NCI-H510A (cell line): ENCODE measurements around the gene DBN1.
A peak's percentile ranks its signal among the peaks of the same experiment; 100 is the strongest.

Experiments used
- DNase-seq: peaks from one replicate; lab custom pipeline; 2025; lab: John Stamatoyannopoulos, UW

Gene DBN1

GRCh38 chr5:177472460-177473442, 683 bp downstream of the DBN1 start:
- no peak for DNase-seq

GRCh38 chr5:177471610-177472356, 1.7 kb downstream of the DBN1 start:
- DNase-seq, result no peak

DNA sequence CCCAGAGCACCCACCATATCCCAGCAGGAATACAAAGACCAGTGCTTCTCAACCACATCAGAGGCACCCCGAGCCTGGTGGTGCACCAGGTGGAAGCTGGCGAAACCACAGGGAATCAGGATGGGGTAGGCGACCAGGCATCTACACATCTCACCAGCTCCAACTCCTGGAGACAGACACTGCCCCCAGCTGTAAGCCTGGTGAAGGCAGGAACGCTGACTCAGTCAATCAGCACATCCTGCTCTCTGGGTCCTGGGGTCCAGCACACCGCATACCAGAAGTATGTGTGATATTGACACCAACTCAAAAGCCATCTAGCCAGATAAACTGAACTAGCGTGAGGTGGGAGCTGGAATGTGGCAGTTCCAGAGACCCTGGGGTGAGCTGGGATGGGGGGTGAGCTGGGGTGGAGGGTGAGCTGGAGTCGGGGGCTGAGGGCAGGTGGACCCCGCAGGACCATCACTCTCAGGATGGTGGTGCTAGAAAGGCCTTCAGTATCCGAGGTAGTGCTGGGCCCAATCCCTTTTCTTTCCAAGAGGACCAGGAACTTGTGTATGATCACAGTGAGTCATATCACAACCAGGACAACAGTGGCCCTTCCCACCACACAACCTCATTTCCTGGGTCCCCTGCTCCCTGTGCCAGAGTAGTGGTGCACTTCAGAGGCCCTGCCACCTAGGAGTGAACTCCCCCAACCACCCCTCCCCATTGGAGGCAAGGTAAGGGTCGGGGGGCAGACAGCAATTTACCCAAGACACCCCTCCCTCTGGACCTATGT, 2.5 kb downstream of the DBN1 start:
- DNase-seq, result no peak

GRCh38 chr5:177469750-177470525, 3.5 kb downstream of the DBN1 start:
- no peak for DNase-seq

- no peak for DNase-seq
Measured at GRCh38 chr5:177468685-177469628, 4.5 kb downstream of the DBN1 start.

- no peak for DNase-seq
Measured at GRCh38 chr5:177468329-177468684, 5.1 kb downstream of the DBN1 start.

DNA sequence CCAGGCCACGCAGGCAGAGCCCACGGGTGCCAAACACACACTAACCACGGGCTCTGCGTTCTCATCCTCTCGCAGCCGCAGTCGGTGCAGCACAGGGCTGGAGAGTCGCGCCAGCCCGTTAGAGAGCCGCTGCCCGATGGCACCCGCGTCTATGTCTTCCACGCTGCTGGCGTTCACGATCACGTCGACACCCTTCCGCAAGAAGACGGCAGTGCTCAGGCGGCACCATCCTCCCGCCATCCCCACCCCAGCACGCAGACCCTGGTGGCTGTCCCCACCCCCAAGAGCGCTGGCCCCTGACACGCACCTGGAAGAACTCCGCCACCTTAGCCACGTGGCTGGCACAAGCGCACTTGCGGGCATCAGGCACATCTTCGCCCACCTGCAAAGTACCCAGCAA, 6.0 kb downstream of the DBN1 start:
- DNase-seq, result no peak

- no peak for DNase-seq
Measured at GRCh38 chr5:177466861-177467260, 6.6 kb downstream of the DBN1 start.

- no peak for DNase-seq
Measured at GRCh38 chr5:177465044-177465443, 8.4 kb downstream of the DBN1 start.

DNA sequence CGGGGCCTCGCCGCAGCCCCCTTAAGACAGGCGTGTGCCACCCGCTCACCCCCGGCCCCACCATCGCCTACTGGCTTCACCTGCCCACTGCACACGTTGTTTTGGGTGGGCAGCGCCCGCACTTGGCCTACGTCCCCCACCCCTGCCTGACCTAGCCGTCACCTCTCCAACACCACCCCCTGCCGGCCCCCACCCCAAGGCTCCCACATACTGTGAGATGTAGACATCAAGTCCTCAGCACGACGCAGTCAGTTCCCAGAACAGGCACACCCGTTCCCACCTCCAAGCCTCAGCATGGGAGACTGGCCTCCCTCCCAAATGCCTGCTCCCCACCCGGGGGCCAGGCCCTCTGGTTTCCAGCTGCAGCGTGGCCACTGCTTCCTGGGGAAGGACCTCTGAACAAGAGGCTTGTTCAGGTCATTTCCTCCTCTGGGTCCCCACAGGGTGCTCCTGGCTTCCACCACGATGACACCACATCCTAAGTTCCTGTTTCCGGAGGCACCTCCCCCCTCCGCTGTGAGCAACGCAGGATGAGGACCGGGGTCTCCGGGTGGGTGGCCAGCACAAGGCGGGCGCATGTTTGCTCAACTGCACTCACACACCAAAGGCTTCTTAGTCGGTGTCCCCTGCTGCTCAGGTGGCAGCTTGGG, 11.3 kb downstream of the DBN1 start:
- DNase-seq, result no peak

DNA sequence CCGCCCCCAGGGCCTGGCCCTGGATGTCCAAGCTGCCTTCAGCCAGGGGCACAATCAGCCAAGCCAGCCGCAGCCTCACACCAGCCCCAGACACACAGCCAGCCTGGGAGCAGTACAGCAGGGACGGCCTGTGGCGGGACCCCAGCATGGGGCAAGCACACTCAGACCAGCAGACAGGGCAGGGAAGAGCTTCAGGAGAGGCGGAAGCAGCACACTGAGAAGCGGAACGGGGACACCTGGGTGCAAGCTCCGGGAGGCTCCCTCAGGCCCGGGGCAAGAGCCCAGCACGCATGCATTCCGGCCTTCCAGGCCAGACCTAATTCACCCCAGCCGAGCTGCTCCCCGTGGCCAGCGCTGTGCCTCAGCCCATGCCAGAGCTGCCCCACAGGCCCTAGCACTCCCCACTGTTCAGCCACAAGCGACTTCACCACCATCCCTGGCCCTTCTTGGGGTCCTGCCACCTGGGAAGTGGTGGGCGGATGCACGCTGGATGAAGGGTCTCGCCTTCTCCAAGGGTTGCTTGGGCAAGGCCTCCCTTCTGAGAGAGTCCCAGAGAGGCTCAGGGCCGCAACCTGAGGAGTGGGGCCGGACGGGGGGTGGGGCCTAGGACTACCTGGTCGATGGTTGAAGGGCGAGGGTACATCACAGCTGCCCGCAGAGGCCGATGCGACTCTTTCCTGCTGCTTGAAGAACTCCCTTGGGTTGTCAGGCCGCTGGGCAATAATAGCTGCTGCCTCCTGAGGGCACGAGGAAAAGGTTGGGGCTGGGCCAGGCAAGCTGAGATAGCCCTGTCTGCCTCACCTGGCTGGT, 13.4 kb downstream of the DBN1 start:
- no peak for DNase-seq

DNA sequence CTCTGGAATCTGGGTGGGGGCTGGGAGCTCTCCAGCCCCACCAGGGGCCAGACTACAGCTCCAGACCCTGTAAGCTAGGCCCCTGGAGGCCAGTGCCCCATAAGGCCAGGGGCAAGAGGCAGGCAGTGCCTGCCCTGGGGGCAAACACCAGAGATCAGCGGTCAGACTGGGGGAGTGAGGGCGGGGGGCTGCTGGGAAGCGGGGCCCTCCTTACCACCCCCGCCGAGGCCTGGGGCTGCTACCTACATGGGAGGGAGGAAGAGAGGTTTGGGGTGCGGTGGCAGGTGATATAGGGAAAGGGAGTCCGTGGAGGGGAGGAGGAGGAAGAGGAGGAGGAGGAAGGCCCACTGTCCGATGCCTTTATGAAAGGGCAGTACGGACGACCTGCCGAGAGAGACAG, 14.1 kb downstream of the DBN1 start:
- no peak for DNase-seq

DNA sequence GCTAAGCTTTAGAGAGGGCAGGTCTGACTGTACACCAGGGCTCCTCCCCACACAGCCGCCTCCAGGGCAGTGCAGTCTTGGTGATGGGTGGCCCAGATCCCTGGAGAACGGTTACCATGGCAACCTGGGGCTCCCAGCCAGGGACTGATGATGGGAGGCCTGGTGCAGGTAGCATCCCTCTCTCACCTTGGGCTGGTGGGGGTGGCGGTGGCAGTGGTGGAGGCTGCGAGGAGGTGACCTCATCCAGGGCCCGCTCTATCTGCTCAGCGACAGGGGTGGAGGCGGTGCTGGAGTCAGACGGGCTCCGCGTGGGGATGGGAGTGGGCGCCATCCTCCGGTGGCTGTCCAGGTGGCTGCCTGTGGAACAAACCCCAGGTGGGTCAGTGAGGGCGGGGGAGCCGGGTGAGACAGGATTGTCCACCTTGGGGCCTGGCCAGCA, 14.5 kb downstream of the DBN1 start:
- no peak for DNase-seq

DNA sequence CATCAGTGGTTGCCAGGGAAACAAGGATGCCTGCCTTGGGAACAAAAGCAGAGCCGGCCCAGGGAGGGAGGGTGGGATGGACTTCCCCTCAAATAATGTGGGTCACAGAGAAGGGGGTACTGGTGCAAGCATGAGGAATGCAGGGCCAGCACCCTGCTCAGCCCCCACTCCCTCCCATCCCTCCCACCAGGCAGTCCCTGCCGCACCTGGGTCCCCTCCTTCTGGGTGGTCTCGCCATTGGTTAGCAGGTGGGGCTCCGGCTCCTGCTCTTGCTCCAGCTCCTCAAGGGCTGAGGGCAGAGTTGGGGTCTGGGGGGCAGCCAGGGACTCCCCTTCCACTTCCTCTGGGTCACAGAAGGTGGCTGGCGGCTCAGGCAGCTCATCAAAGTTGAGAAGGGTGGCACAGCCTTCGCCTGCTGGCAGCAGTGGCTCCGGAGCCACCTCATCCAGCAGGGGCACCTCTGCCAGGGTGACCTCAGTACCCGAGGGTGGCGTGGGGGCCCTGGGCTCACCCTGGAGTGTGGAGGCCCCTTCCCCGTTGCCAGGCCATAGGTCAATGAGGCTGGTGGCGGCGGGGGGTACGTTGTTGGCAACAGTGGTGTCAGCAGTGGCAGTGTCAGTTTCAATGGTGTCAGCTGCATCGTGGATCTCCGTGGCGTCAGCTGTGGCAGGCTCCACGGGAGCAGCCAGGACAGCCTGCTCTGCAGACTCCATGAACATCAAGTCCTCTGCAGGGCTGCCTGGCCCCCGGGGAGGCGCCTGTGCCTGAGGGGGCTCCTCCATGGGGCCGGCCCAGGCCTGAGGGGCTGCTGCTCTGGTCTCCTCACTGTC, 15.4 kb downstream of the DBN1 start:
- DNase-seq, result no peak

GRCh38 chr5:177456976-177457851, 16.2 kb downstream of the DBN1 start:
- peak; percentile 88 for DNase-seq

GRCh38 chr5:177456591-177456964, 16.9 kb downstream of the DBN1 start:
- no peak for DNase-seq
